PC-9 (cell line): ENCODE measurements around the gene CFAP70. TPM values are rescaled to one million over a fixed set of nuclear protein-coding genes. Genes with fewer than 3 reads are reported as not detected.

Source experiments
- BruUV-seq: library from RNA; stranded (reverse); fragments of 400-500 nt; replicated peaks from 2 replicates; lab custom pipeline; 2021; lab: Mats Ljungman, UMichigan
- CTCF ChIA-PET: fragments of 300-600 bp; sonication (Branson Sonifier 250); formaldehyde crosslinking; loops from one replicate; lab custom pipeline; 2022; ENCODE audit warnings: antibody characterized with exemption; lab: Charles Lee
- POLR2A ChIA-PET: fragments of 300-600 bp; sonication (Branson Sonifier 250); formaldehyde crosslinking; loops from one replicate; lab custom pipeline; 2022; ENCODE audit warnings: antibody characterized with exemption; ENCODE audit not compliant: unreplicated experiment; lab: Charles Lee
- DNase-seq, 2 experiments: peaks; one replicate each; pipeline versions ENCODE4 v3.0.0 to v3.0.0-alpha.2; 2015 to 2022; ENCODE audit warnings: mixed read lengths in 1 of 2
- H2AFZ ChIP-seq: fragments of 200-600 bp; sonication (generic); 2 replicates; pipeline ENCODE4 v1.8.1; 2017; ENCODE audit warnings: antibody characterized with exemption
- H3F3A ChIP-seq: fragments of 200-600 bp; sonication (generic); 2 replicates; pipeline ENCODE4 v1.8.1; 2017; ENCODE audit warnings: antibody characterized with exemption, mild to moderate bottlenecking, low read depth; ENCODE audit not compliant: insufficient read depth
- H3K27ac ChIP-seq: fragments of 200-600 bp; sonication (generic); 2 replicates; pipeline ENCODE4 v1.6.1; 2016; ENCODE audit warnings: mixed run types
- H3K27me3 ChIP-seq: fragments of 200-600 bp; sonication (generic); 2 replicates; pipeline ENCODE4 v1.6.1; 2016; ENCODE audit warnings: low read depth, mixed run types; ENCODE audit not compliant: insufficient read depth
- H3K36me3 ChIP-seq: fragments of 200-600 bp; sonication (generic); 2 replicates; pipeline ENCODE4 v1.6.1; 2016; ENCODE audit warnings: low read depth, mixed run types
- H3K4me1 ChIP-seq: fragments of 200-600 bp; sonication (generic); replicated peaks from 2 replicates; pipeline ENCODE4 v1.6.1; 2016; ENCODE audit warnings: mixed run types; ENCODE audit not compliant: insufficient read depth
- H3K4me2 ChIP-seq: fragments of 200-600 bp; sonication (generic); 2 replicates; pipeline ENCODE4 v1.6.1; 2017; ENCODE audit warnings: mixed run types
- H3K4me3 ChIP-seq: fragments of 200-600 bp; sonication (generic); 2 replicates; pipeline ENCODE4 v1.6.1; 2016; ENCODE audit warnings: mixed run types
- H3K79me2 ChIP-seq: fragments of 200-600 bp; sonication (generic); 2 replicates; pipeline ENCODE4 v1.6.1; 2017; ENCODE audit warnings: low read depth, mixed run types
- H3K9me2 ChIP-seq: fragments of 200-600 bp; sonication (generic); 2 replicates; pipeline ENCODE4 v1.8.1; 2017; ENCODE audit warnings: mild to moderate bottlenecking; ENCODE audit not compliant: insufficient read depth
- H3K9me3 ChIP-seq: fragments of 200-600 bp; sonication (generic); 2 replicates; pipeline ENCODE4 v1.8.1; 2016; ENCODE audit warnings: low read depth; ENCODE audit not compliant: insufficient read depth
- H4K20me1 ChIP-seq: fragments of 200-600 bp; sonication (generic); 2 replicates; pipeline ENCODE4 v1.8.1; 2017; ENCODE audit not compliant: insufficient read depth
- CTCF ChIP-seq: fragments of 200-600 bp; sonication (generic); conservative IDR thresholded peaks from 2 replicates; pipeline ENCODE4 v1.6.1; 2017; ENCODE audit warnings: mixed run types, antibody characterized with exemption, mild to moderate bottlenecking, moderate library complexity
- EZH2 ChIP-seq: fragments of 200-600 bp; sonication (generic); IDR thresholded peaks from 2 replicates; pipeline ENCODE4 v1.8.0; 2017; ENCODE audit warnings: antibody characterized with exemption, low read depth
- intact Hi-C: fragments of 100-400 bp; cut with micrococcal nuclease; formaldehyde crosslinking; loops from one replicate; pipeline ENCODE4 v1.10.0; 2022; ENCODE audit not compliant: unreplicated experiment
- total RNA-seq: library from RNA; stranded (reverse); gene quantifications from 2 replicates; pipeline ENCODE4 v1.2.3, GENCODE V29; 2021

Gene CFAP70
- total RNA-seq, 1 experiment from 2014 or later: 4.1 TPM

GRCh38 chr10:73207883-73208282, 150.8 kb downstream of the CFAP70 start:
- Histone ChIP-seq H3K4me2 (no peak overlapping the region), H3K9me2 (no peaks in the 10 kb centered on the region), H3K27me3 (no peaks in the 10 kb centered on the region), H3K4me3 (no peak overlapping the region), H3F3A (peaks cover 3% of the 10 kb centered on the region; the same call in 1 of the 2 replicates), H3K4me1 (no peaks in the 10 kb centered on the region), H4K20me1 (no peaks in the 10 kb centered on the region), H3K27ac (no peak overlapping the region), H3K36me3 (0 out of 2 replicates have a peak, but pooled peaks cover 4% of the 10 kb centered on the region), H3K79me2 (no peaks in the 10 kb centered on the region), H3K9me3 (no peaks in the 10 kb centered on the region; the same call in 1 of the 2 replicates), H2AFZ (no peak overlapping the region)
- no peak for TF ChIP-seq CTCF
- TF ChIP-seq EZH2: no peak
- DNase-seq: no peak
- POLR2A ChIA-PET: no interaction called here
- CTCF ChIA-PET: no interaction called here
- no TSS peak for BruUV-seq
- intact Hi-C loops: no loop called here

- H3K27me3 ChIP-seq: no peaks in the 10 kb centered on the region
- H3K4me3 ChIP-seq: no peak overlapping the region
- H3K79me2 ChIP-seq: no peaks in the 10 kb centered on the region
- no peak for TF ChIP-seq EZH2
- DNase-seq: no peak
- intact Hi-C loops: no loop called here
- H3K4me2 ChIP-seq: no peak overlapping the region
- H3K4me1 ChIP-seq: no peaks in the 10 kb centered on the region
- H3K27ac ChIP-seq: no peak overlapping the region
- no peaks in the 10 kb centered on the region for H4K20me1 ChIP-seq
- no TSS peak for BruUV-seq
- 0 out of 2 replicates have a peak, but pooled peaks cover 4% of the 10 kb centered on the region for H3K36me3 ChIP-seq
- no peak overlapping the region for H2AFZ ChIP-seq
- POLR2A ChIA-PET: no interaction called here
- H3F3A ChIP-seq: peaks cover 3% of the 10 kb centered on the region; the same call in 1 of the 2 replicates
- no peaks in the 10 kb centered on the region; the same call in 1 of the 2 replicates for H3K9me3 ChIP-seq
- no peaks in the 10 kb centered on the region for H3K9me2 ChIP-seq
- CTCF ChIA-PET: no interaction called here
Observed at GRCh38 chr10:73206385-73206784, 152.3 kb downstream of the CFAP70 start.

DNA sequence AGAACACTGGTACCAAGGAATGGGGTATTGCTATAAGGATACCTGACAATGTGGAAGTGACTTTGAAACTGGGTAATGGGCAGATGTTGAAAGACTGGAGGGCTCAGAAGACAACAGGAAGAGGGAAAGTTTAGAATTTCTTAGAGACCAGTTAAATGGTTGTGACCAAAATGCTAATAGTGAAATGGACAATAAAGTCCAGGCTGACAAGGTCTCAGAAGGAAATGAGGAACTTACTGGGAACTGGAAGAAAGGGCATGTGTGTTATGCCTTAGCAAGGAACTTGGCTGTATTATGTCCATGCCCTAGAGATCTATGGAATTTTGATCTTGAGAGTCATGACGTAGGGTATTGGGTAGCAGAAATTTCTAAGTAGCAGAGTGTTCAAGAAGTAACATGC, 152.8 kb downstream of the CFAP70 start:
- no peaks in the 10 kb centered on the region; the same call in 1 of the 2 replicates for H3K9me3 ChIP-seq
- H2AFZ ChIP-seq: no peak overlapping the region
- no peaks in the 10 kb centered on the region for H3K4me1 ChIP-seq
- no peak for TF ChIP-seq EZH2
- TF ChIP-seq CTCF: no peak
- intact Hi-C loops: no loop called here
- no peaks in the 10 kb centered on the region for H3K9me2 ChIP-seq
- no TSS peak for BruUV-seq
- H3K27ac ChIP-seq: no peak overlapping the region
- H4K20me1 ChIP-seq: no peaks in the 10 kb centered on the region
- no peak overlapping the region for H3K4me3 ChIP-seq
- H3K79me2 ChIP-seq: no peaks in the 10 kb centered on the region
- POLR2A ChIA-PET: no interaction called here
- CTCF ChIA-PET: no interaction called here
- no peaks in the 10 kb centered on the region for H3K27me3 ChIP-seq
- H3K4me2 ChIP-seq: no peak overlapping the region
- DNase-seq: no peak
- peaks cover 3% of the 10 kb centered on the region; the same call in 1 of the 2 replicates for H3F3A ChIP-seq
- H3K36me3 ChIP-seq: 0 out of 2 replicates have a peak, but pooled peaks cover 4% of the 10 kb centered on the region
